ENCODE measurements around the gene SUGT1.
A peak's percentile ranks its signal among the peaks of the same experiment; 100 is the strongest.
"Not testable (repeated sequence)": the region's sequence is repeated elsewhere in the genome, so short reads cannot be mapped to it uniquely, and the experiment has no call there.

The SUGT1 gene

DNA sequence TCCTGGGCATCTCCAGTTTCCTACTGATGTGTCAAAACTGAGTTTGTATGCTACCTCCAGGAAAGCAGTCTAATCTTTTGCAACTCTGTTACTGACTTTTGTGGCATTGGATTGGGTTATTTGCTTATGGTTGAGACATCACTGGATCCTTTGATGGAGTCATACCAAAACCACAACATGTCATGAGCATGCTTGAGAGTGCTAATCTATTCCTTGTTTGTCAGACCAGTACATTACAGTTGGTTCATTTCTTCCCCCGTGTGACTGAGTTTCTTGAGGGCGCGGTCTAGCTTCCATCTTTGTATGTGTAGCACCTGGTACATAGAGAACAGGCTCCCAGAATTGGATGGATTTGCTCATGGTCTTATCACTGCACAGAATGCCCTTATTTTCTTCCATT, 43.2 kb downstream of the SUGT1 start:
- Mint-ChIP-seq H3K4me1 (ENCODE audit: low read depth) (no peaks in the 10 kb centered on the region), H3K4me3 (no peak overlapping the region), H3K27ac (no peak overlapping the region), H3K27me3 (no peaks in the 10 kb centered on the region), H3K9me3 (no peaks in the 10 kb centered on the region), H3K36me3 (ENCODE audit: low read depth) (peaks cover 22% of the 10 kb centered on the region)
- intact Hi-C loops (cut with micrococcal nuclease), result no loop called here

DNA sequence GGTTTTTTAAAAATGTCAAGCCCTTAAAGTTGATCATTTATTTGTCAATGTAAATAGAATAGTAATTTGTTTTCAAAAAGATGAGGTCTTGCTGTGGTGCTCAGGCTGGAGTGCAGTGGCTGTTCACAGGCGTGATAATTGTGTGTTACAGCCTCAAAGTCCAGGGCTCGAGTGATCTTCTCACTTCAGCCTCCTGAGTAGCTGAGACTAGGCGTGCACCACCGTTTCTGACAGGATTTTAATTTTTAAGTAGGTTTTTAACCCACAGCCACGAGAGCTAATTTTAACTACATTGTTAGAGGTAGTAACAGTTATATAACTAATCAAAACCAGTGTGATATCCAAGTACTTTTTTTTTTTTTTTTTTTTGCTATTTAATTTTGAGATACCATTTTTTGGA, 43.9 kb downstream of the SUGT1 start:
- intact Hi-C loops (cut with micrococcal nuclease), result no loop called here
- no peak overlapping the region for H3K4me3 Mint-ChIP-seq

DNA sequence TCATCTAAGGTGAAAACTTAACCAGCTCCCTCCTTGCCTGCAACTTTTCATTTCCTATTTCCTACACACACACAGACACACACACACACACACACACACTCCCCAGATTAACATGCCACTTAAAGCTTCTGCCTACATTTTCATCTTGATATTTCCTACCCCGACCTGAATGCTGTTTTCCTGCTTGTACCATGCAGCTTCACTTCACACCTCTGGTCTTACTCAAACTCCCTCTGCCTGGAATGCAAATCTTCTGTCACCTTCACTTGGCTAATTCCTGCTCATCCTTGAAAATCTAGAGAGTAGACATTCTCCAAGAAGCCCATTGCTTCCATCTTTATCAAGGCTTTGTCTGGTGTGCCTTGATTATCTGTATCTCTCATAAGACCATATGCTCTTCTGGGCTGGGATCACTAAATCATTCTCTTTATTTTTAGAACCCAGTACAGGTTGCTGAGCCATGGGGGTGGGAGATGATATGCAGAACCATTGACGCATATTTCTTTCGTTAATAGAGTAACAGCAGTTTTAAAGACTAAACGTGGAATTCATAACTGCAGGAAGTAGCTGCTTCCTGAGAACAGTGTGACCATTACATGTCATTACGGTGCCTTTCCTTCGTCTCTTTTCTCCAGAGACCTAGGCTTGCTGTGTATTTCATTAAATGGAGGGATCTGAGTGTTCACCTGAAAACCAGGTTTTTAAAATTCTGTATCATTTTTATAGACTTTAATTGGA, 49.3 kb downstream of the SUGT1 start:
- no peak overlapping the region for H3K27ac Mint-ChIP-seq
- no peak overlapping the region for H3K4me3 Mint-ChIP-seq
- no peaks in the 10 kb centered on the region for H3K27me3 Mint-ChIP-seq
- no peaks in the 10 kb centered on the region for H3K9me3 Mint-ChIP-seq
- peaks cover 11% of the 10 kb centered on the region for H3K4me1 Mint-ChIP-seq (ENCODE audit: low read depth)
- intact Hi-C loops (cut with micrococcal nuclease), result no loop called here
- H3K36me3 Mint-ChIP-seq (ENCODE audit: low read depth), result peaks cover 5% of the 10 kb centered on the region

More for the DNA sequence above, 43.9 kb downstream of the SUGT1 start:
- Mint-ChIP-seq H3K4me1 (ENCODE audit: low read depth) (peaks cover 6% of the 10 kb centered on the region), H3K9me3 (no peaks in the 10 kb centered on the region), H3K27me3 (no peaks in the 10 kb centered on the region), H3K36me3 (ENCODE audit: low read depth) (peaks cover 15% of the 10 kb centered on the region), H3K27ac (no peak overlapping the region)

DNA sequence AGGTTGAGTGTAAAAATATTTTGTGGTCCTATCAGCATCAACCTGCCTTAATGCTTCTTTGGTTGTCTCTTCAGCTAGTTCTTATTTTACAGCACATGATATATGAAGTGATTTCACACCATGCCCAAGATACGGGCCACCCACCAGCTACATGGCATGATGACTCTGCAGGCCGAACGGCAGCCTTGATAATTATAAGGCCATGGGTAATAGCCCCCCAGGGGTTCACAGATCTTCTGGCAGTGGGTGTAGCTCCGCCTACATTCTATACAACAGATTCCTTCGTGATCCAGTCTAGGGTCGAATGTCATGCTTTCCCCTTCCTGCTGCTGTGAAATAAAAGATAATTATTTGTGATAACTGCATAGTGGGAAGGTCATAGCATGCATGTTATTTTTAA, 50.8 kb downstream of the SUGT1 start:
- intact Hi-C loops (cut with micrococcal nuclease), result no loop called here
- Mint-ChIP-seq H3K27me3 (no peaks in the 10 kb centered on the region), H3K27ac (no peak overlapping the region), H3K9me3 (no peaks in the 10 kb centered on the region), H3K36me3 (ENCODE audit: low read depth) (no peaks in the 10 kb centered on the region), H3K4me1 (ENCODE audit: low read depth) (peaks cover 11% of the 10 kb centered on the region), H3K4me3 (no peak overlapping the region)

DNA sequence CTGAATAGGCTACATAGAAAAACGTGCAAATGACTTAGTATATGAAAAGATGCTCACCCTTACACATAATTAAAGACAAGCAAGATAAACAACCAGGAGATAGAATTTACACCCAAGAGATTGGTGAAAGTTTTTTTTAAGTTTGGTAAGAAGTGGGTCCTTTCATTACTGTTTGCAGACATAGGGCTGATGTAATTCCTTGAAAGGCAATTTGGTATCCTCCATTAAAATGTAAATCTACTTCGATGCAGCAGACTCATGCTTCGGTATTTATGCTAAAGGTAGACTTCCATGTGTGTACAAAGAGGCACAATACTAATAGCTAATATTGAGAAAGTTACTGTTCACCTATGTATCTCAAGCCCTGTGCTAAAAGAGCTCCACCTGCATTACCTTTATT, 53.4 kb downstream of the SUGT1 start:
- Mint-ChIP-seq H3K4me1 (ENCODE audit: low read depth) (peaks cover 10% of the 10 kb centered on the region), H3K9me3 (no peaks in the 10 kb centered on the region), H3K27ac (no peak overlapping the region), H3K36me3 (ENCODE audit: low read depth) (no peaks in the 10 kb centered on the region), H3K27me3 (no peaks in the 10 kb centered on the region), H3K4me3 (no peak overlapping the region)
- intact Hi-C loops (cut with micrococcal nuclease), result loop anchor here (5.0 kb wide), 1 partner anchor 101 kb away; no protein-coding TSS in a partner anchor

DNA sequence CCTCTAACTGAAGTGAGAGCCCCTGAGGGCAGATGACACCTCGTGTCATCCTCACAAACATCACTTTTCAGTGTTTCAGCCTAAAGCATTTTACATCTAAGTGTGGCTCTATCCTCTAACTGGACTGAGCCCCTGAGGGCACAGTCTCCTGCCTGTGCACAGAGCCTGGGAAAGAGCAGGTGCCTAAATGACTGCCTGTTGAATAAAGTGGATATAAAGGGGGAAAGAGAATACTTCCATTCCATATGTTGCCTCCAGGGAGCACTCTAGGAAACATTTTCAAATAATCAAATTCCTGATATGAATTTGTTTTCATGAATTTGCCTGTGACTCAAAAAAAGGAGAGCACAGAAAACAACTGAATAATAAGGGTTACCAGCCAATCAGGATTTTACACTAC, 54.7 kb downstream of the SUGT1 start:
- Mint-ChIP-seq H3K36me3 (ENCODE audit: low read depth) (no peaks in the 10 kb centered on the region), H3K27me3 (no peaks in the 10 kb centered on the region), H3K27ac (no peak overlapping the region), H3K4me3 (no peak overlapping the region), H3K4me1 (ENCODE audit: low read depth) (peaks cover 5% of the 10 kb centered on the region), H3K9me3 (no peaks in the 10 kb centered on the region)
- intact Hi-C loops (cut with micrococcal nuclease), result loop anchor here (5.0 kb wide), 1 partner anchor 100 kb away; no protein-coding TSS in a partner anchor

DNA sequence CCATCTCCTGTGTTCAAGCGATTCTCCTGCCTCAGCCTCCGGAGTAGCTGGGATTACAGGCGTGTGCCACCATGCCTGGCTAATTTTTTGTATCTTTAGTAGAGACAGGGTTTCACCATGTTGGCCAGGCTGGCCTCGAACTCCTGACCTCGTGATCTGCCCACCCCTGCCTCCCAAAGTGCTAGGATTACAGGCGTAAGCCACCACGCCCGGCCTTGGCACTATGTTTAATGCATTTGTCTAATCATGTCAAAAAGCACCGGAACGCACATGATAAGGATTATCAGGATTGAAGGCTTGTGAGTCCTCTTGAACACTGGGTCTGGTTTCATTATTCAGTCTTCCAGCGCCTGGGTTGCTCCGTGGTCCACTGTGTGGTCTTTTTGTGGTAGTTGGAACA, 55.6 kb downstream of the SUGT1 start:
- not testable (repeated sequence) for H3K4me3 Mint-ChIP-seq; H3K36me3 Mint-ChIP-seq (ENCODE audit: low read depth); H3K27ac Mint-ChIP-seq; H3K27me3 Mint-ChIP-seq; H3K9me3 Mint-ChIP-seq
- peaks cover 14% of the 10 kb centered on the region for H3K4me1 Mint-ChIP-seq (ENCODE audit: low read depth)
- intact Hi-C loops (cut with micrococcal nuclease), result loop anchor here (5.0 kb wide), 1 partner anchor 99 kb away; no protein-coding TSS in a partner anchor

DNA sequence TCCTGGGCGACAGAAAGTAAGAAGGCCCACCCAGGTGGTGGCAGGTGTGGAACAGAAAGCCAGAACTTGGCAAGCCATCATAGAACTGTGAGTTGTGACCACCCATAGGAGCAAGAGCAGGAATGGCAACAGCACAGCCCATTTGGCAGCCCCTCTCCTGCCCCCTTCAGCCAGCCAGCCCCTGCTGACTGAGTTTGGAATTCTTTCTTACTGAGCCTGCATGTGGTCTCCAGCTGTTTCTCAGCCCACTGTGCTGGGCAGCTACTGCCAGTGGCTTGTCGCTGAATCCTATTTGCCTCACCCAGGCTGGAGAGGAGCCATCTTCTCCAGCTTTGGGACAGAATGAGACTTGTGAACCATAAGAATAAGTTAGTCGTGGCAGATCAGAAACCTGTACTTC, 58.6 kb downstream of the SUGT1 start:
- Mint-ChIP-seq H3K4me3 (no peak overlapping the region), H3K9me3 (no peaks in the 10 kb centered on the region)
- intact Hi-C loops (cut with micrococcal nuclease), result no loop called here

DNA sequence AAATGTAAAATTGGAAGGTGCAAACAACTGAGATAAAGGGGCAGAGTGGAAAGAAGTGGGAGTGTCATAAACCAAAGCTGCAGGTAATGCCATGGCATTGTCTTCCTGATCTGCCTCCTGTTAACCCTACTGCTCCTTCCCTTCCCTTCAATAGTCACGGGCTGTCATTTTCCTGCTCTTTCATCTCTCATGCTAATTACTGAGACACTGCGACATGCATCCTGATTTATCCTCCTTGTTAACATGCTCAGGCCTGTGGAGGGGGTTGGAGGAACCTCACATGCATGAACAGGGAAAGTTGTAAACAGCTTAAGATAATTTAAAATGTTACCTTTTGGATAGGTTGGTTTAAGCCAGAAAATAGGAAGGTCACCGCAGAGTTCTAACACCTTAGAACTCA, 59.7 kb downstream of the SUGT1 start:
- Mint-ChIP-seq H3K36me3 (ENCODE audit: low read depth) (no peaks in the 10 kb centered on the region), H3K27ac (no peak overlapping the region), H3K4me3 (no peak overlapping the region), H3K27me3 (no peaks in the 10 kb centered on the region), H3K4me1 (ENCODE audit: low read depth) (peaks cover 24% of the 10 kb centered on the region), H3K9me3 (peaks cover 8% of the 10 kb centered on the region)
- intact Hi-C loops (cut with micrococcal nuclease), result no loop called here

More for the DNA sequence above, 58.6 kb downstream of the SUGT1 start:
- no peaks in the 10 kb centered on the region for H3K36me3 Mint-ChIP-seq (ENCODE audit: low read depth)
- no peaks in the 10 kb centered on the region for H3K27me3 Mint-ChIP-seq
- H3K27ac Mint-ChIP-seq, result no peak overlapping the region
- peaks cover 24% of the 10 kb centered on the region for H3K4me1 Mint-ChIP-seq (ENCODE audit: low read depth)

DNA sequence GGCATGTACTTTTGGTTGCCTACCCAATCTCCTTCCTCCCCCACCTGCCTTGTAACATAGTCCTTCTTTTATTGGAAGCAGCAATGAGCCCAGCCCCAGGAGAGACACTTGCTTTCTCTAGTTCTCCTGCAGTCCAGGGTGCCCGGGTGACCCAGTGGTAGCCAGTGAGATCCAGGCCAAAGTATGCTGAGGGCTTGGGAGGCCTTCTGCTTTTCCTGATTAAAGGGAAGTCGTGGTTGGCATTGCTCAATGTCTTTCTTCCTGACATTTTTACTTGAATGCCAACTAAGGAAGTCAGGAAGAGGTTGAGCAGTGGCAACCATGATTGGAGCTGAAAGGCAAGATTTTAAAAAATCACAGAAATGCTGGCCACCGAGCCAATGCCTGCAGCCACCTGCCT, 61.3 kb downstream of the SUGT1 start:
- Mint-ChIP-seq H3K27ac (peak overlapping the region; percentile 68), H3K9me3 (peaks cover 20% of the 10 kb centered on the region), H3K4me3 (peak overlapping the region; percentile 5), H3K4me1 (ENCODE audit: low read depth) (peaks cover 24% of the 10 kb centered on the region), H3K36me3 (ENCODE audit: low read depth) (peaks cover 6% of the 10 kb centered on the region), H3K27me3 (peaks cover 8% of the 10 kb centered on the region)
- intact Hi-C loops (cut with micrococcal nuclease), result no loop called here

DNA sequence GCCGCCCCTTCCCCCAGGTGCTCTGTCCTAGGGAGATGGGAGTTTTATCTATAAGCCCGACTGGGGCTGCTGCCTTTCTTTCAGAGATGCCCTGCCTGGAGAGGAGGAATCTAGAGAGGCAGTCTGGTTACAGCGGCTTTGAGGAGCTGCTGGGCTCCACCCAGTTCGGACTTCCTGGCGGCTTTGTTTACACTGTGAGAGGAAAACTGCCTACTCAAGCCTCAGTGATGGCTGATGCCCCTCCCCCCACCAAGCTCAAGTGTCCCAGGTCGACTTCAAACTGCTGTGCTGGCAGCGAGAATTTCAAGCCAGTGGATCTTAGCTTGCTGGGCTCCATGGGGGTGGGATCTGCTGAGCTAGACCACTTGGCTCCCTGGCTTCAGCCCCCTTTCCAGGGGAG, 68.3 kb downstream of the SUGT1 start:
- H3K9me3 Mint-ChIP-seq, result peaks cover 35% of the 10 kb centered on the region
- H3K36me3 Mint-ChIP-seq (ENCODE audit: low read depth); H3K27ac Mint-ChIP-seq; H3K4me3 Mint-ChIP-seq; H3K4me1 Mint-ChIP-seq (ENCODE audit: low read depth); intact Hi-C loops (cut with micrococcal nuclease): not testable (repeated sequence)
- H3K27me3 Mint-ChIP-seq, result peaks cover 21% of the 10 kb centered on the region

DNA sequence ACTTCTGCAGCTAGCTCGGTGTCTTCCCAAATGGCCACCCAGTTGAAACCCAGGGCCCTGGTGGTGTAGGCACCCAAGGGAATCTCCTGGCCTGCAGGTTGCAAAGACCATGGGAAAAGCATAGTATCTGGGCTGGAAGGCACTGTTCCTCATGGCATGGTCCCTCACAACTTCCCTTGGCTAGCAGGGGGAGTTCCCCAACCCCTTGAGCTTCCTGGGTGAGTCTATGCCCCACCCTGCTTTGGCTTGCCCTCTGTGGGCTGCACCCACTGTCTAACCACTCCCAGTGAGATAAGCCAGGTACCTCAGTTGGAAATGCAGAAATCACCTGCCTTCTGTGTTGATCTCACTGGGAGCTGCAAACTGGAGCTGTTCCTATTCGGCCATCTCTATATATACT, 68.7 kb downstream of the SUGT1 start:
- intact Hi-C loops (cut with micrococcal nuclease); H3K36me3 Mint-ChIP-seq (ENCODE audit: low read depth); H3K4me1 Mint-ChIP-seq (ENCODE audit: low read depth); H3K27ac Mint-ChIP-seq; H3K4me3 Mint-ChIP-seq: not testable (repeated sequence)
- Mint-ChIP-seq H3K9me3 (peaks cover 35% of the 10 kb centered on the region), H3K27me3 (peaks cover 23% of the 10 kb centered on the region)

DNA sequence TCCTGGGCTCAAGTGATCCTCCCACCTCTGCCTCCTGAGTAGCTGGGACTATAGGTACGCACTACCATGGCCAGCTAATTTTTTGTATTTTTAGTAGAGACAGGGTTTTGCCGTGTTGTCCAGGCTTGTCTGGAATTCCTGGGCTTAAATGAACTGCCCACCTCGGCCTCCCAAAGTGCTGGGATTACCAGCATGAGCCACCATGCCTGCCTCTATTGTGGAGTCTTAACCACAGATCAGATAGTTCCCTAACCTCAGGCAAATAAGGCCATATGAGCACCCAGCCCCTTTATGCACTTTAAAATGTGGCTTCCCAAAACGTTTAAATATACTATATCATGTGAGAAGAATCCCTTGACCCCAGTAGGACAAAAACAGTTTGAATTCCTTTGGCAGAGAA, 70.5 kb downstream of the SUGT1 start:
- Mint-ChIP-seq H3K4me1 (ENCODE audit: low read depth) (no peaks in the 10 kb centered on the region), H3K9me3 (peaks cover 22% of the 10 kb centered on the region), H3K4me3 (no peak overlapping the region), H3K27me3 (peaks cover 23% of the 10 kb centered on the region), H3K27ac (no peak overlapping the region), H3K36me3 (ENCODE audit: low read depth) (peaks cover 4% of the 10 kb centered on the region)
- intact Hi-C loops (cut with micrococcal nuclease), result no loop called here

DNA sequence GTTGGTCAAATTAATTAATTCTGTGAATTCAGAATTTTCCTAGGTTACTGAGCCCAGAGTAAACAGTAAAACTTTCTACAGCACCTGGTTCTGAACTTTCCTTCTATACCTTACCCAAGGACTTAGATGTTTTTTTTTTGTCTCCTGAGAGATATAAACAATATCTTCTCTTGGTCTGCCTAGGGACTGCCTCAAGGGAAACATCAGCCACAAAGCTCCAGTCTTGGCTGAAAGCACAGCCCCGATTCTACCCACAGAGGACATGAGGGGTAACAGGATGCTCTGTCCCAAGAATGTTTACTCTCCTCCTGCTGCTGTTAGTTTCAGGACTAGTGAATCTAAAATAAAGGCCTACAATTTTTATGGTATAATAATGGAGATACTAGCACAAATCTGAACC, 72.7 kb downstream of the SUGT1 start:
- peaks cover 9% of the 10 kb centered on the region for H3K27me3 Mint-ChIP-seq
- no peak overlapping the region for H3K27ac Mint-ChIP-seq
- H3K4me1 Mint-ChIP-seq (ENCODE audit: low read depth), result peaks cover 5% of the 10 kb centered on the region
- H3K36me3 Mint-ChIP-seq (ENCODE audit: low read depth), result no peaks in the 10 kb centered on the region
- peaks cover under 1% of the 10 kb centered on the region for H3K9me3 Mint-ChIP-seq
- no peak overlapping the region for H3K4me3 Mint-ChIP-seq
- intact Hi-C loops (cut with micrococcal nuclease), result no loop called here

DNA sequence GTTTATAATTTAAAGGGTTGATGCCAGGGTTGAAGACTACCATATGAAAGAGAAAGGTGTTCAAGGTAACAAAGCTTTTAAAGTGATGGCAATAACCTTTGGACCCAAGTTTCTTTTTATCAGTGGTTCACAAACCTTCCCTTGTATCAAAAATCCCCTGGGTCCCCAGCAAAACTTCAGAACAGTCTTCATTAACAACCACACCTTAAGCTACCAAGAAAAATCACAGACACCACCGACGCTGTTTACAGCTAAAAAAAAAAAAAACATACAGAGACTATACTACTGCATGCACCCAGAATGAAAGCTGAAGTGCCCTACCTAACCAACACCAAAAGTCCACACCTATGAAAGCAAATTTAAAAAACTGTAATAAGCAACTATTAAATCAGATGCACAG, 73.6 kb downstream of the SUGT1 start:
- H3K9me3 Mint-ChIP-seq, result no peaks in the 10 kb centered on the region
- no peak overlapping the region for H3K4me3 Mint-ChIP-seq
- peaks cover 6% of the 10 kb centered on the region for H3K27me3 Mint-ChIP-seq
- H3K36me3 Mint-ChIP-seq (ENCODE audit: low read depth), result no peaks in the 10 kb centered on the region
- no peak overlapping the region for H3K27ac Mint-ChIP-seq
- intact Hi-C loops (cut with micrococcal nuclease), result no loop called here
- H3K4me1 Mint-ChIP-seq (ENCODE audit: low read depth), result peaks cover 5% of the 10 kb centered on the region

Data from dendritic cell treated with granulocyte-macrophage colony-stimulating factor and Interleukin-4, amounts not matched to agents 40 ng/mL and 50 ng/mL, for 4 days (primary cell).